Cerebellar nuclear complex (tissue), 1 donor: ENCODE data around the gene SLC4A1AP.
"Not testable (repeated sequence)": the region's sequence is repeated elsewhere in the genome, so short reads cannot be mapped to it uniquely, and the experiment has no call there.

Source experiments
- DNase-seq, 2 experiments: peaks; one replicate each; lab custom pipeline; 2025; lab: John Stamatoyannopoulos, UW

The SLC4A1AP gene, protein sequence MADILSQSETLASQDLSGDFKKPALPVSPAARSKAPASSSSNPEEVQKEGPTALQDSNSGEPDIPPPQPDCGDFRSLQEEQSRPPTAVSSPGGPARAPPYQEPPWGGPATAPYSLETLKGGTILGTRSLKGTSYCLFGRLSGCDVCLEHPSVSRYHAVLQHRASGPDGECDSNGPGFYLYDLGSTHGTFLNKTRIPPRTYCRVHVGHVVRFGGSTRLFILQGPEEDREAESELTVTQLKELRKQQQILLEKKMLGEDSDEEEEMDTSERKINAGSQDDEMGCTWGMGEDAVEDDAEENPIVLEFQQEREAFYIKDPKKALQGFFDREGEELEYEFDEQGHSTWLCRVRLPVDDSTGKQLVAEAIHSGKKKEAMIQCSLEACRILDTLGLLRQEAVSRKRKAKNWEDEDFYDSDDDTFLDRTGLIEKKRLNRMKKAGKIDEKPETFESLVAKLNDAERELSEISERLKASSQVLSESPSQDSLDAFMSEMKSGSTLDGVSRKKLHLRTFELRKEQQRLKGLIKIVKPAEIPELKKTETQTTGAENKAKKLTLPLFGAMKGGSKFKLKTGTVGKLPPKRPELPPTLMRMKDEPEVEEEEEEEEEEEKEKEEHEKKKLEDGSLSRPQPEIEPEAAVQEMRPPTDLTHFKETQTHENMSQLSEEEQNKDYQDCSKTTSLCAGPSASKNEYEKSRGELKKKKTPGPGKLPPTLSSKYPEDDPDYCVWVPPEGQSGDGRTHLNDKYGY

GRCh38 chr2:27663285-27664153, at the start of gene SLC4A1AP, which contains the start of gene SUPT7L:
SLC4A1AP (plus strand) TSS chr2:27663889; CDS start chr2:27663915, 26 bp downstream.
SUPT7L (minus strand) TSS chr2:27663614; CDS start chr2:27662192, 1,422 bp downstream.
- peak in 1 of 2 experiments; percentile 40 for DNase-seq

- DNase-seq: no peak
These were observed 49.7 kb upstream of the SLC4A1AP start for GRCh38 chr2:27613985-27614384.

DNA sequence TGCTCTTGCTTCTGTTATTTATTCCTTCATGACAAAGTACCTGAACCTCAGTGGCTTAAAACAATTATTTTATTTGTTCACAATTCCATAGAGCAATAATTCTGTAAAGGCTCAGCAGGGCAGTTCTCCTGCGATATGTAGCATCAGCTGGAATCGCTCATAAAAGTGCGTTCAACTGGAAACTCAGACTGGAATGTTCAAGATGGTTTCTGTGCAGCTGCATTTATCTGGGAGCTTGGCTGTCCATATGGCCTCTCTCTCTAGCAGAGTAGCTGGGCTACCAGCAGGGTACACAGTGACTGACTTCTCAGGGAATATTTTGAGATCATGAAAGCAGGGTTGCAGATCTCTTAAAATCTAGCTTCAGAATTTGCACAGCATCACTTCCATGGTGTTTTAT, 48.4 kb upstream of the SLC4A1AP start:
- no peak for DNase-seq

DNA sequence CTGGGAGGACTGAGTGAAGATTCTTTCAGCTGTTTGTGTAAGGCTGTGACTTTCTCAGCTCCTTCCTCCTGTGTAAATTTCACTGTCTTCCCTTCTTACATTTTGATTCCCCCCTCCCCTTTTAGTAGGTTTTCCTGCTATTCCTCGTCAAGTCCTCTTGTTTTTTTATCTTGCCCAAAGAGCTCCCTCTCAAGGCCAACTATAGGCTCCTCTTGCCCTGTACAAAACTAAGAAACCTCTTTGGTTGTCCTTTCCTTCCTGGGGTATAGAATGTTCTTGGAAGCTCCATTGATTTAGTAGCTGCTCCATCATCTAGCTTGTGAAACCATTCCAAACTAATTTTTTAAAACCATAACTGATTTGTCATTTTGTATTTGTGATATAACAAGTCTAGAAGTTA, 42.2 kb upstream of the SLC4A1AP start:
- DNase-seq: no peak

GRCh38 chr2:27622921-27623384, 40.7 kb upstream of the SLC4A1AP start:
- no peak for DNase-seq

DNA sequence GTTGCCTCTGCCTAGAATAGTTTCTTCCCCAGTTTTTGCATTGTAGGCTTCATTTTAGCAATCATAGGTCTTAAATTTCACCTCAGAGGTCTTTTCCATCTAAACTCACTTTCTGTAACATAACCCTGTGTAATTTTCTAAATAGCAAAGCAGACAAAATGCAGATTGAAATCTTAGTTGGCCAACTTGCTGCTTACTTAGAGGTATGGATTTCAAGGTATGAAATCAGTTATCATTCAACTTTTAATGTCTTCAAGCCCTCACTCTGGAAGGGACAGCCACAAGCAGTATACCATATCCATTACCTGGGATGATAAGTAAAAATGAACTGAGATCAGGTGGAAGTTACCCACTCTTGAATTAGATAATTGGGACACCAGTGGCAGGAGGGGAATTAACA, 38.7 kb upstream of the SLC4A1AP start:
- no peak for DNase-seq

GRCh38 chr2:27626323-27626722, 37.4 kb upstream of the SLC4A1AP start:
- DNase-seq: not testable (repeated sequence)

- not testable (repeated sequence) for DNase-seq
These were observed 36.8 kb upstream of the SLC4A1AP start for GRCh38 chr2:27626921-27627320.

- DNase-seq: no peak
These were observed 35.5 kb upstream of the SLC4A1AP start for GRCh38 chr2:27627963-27628766.

DNA sequence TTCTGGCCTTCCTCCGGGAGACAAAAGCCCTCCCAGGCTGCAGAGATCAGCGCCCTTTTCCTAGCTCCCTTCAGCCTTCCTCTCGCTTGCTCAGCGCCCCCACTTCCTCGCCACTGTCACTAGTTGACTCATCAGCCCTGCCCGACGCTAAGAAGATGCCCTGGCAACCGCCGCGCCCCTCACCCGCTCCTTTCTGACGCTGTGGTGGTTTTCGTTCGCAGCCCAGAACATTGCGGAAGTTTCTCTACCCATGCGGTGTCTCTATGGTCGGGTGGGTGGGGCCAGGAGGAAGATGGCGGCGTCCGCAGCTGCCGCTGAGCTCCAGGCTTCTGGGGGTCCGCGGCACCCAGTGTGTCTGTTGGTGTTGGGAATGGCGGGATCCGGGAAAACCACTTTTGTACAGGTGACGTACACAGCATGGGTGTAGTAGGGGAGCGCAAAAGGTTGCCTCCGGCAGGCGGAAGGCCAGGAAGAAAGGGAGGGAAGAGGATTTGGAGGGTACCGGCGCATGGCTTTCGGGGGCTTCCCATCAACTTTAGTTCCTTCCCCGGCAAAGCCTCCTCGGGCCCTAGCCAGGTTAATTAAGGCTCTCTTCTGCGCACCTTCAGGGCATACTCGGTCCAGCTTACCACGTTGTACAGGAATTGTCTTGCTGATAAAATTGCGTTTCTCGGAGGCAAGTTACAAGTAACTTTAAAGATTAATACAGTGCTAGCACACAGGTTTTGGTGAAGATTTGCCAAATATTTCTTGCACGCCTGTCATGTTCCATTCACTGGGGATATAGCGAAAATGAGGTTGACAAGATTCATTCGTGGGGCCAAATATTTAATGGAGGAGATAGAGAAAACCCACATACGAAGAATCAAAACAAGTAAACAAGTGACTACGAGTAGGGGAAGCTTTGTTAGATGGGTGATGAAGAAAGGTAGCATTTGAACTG, 34.7 kb upstream of the SLC4A1AP start, which contains the start of the genes CCDC121 and GPN1:
Gene CCDC121, minus strand, starts transcription at position 246 of the 943 bp plus-strand sequence. CDS start 1,213 bp downstream, outside the sequence.
Gene GPN1, plus strand, starts transcription at position 284 of the 943 bp plus-strand sequence. Its CDS starts 9 bp downstream, at position 293.
- peak; percentile 14 to 55 for DNase-seq

DNA sequence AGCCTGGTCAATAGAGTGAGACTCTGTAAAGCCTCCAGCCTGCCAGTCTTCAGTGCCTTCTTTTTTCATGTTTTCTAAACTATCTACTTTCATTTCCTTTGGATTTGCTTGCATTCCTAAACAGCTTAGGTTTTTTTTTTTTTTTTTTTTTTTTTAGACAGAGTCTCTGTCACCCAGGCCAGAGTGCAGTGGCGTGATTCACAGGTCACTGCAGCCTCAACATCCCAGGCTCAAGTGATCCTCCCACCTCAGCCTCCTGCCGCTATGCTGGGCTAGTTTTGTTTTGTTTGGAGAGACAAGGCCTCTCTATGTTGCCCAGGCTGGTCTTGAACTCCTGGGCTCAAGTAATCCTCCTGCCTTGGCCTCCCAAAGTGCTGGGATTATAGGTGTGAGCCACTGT, 33.4 kb upstream of the SLC4A1AP start:
- not testable (repeated sequence) for DNase-seq

DNA sequence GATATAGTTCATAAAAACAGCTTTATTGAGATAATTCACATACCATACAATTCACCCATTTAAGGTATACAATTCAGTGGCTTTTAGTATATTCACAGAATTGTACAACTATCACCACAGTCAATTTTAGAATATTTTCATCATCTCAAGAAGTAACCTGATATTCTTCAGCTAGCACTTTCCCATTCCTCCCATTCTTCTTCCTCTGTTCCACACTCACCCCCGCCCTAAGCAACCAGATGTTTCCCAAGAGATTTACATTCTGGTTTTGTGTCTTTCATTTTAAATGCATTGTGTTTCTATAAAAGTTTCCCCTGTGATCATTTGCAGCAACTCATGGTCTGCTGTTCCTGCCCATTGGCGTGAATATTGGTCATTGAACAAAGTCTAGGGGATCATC, 29.4 kb upstream of the SLC4A1AP start:
- DNase-seq: no peak

DNA sequence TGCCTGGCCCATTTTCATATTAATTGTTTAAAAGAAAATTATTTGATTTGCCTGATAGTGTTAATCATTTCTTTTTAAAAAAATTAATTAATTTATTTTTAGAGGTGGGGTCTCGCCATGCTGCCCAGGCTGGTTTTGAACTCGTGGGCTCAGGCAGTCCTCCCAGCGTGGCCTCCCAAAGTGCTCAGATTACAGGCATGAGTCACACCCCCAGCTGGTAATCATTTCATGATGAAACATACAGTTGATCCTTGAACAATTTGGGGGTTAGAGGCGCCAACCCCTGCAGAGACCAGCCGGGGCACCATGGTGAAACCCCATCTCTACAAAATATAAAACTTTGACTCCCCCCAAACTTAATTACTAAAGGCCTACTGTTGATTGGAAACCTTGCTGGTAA, 26.9 kb upstream of the SLC4A1AP start:
- no peak for DNase-seq

DNA sequence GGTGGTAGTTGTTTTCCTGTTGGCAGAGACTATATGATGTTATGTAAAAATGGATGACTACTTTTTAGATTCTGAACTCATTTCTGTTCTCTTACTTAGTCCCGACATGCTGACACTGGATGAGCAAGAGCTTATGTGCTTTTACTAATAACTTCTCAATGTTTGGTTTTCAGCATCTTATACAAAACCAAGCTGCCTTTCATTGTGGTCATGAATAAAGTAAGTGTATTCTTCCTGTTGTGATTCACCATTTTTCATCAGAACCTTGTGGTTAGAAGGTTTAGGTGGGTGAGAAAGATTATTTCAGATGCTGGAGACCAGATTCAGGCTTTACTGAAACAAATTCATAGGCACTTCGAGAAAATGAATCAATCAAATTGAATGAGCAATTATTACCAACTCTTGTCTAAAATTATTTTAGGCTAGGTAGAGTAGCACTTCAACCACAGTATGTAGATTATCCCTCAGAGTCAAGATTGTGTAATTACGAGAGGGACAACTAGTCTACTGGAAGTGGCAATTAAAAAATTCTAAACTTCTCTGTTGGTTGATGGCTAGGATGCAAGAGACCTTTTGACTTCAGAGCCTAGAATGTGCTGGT, 25.6 kb upstream of the SLC4A1AP start:
- no peak for DNase-seq

GRCh38 chr2:27638709-27639108, 25.0 kb upstream of the SLC4A1AP start:
- no peak for DNase-seq

GRCh38 chr2:27640722-27641245, 22.9 kb upstream of the SLC4A1AP start:
- DNase-seq: no peak

DNA sequence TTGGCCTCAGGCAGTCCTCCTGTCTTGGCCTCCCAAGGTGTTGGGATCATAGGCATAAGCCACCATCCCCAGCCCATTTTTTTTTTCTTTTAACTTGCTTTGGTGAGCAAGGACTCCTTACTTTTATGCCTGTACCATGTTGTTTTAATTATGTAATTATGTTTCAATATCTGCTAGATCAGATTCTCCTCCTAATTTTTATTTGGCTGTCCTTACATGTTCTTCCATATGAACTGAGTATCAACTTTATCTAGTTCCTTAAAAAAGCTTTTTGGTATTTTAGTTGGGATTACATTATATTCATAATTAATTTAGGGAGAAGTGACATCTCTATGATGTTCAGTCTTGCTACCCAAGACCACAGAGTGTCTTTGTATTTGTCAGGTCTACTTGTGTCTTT, 18.5 kb upstream of the SLC4A1AP start:
- DNase-seq: no peak

DNA sequence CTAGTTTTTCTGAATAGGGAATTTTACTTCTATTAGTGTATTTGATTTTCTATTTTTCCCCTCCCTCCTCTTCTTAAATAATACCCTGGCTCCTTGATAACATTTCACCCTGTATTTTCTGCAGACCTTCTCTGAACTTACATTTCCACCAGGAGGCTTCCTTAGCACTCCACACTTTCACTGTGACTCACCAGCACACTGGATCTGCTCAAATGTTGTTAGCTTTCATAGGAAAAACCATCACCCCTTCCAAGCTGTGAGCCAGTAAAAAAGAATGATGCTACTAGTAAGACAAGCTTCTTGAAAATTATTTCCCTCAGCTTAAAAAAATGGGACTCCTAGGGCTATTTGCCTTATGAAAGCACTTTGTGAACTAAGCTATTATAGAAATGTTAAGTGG, 16.4 kb upstream of the SLC4A1AP start:
- DNase-seq: no peak

DNA sequence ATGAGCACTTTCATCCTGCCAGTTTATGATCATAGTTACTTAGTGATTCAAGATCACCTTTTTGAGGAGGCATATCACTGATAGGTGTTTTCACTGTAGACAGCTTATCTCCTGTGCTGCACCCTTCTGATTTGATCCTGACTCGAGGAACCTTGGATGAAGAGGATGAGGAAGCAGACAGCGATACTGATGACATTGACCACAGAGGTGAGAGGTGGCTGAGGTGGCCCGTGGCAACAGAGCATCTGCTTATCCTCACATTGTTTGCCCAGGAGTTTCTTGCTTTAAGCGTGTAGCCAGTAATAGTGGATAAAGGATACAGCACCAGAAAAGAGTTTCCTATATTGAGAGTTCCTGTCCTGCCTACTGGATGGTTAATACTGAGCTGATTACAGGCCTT, 16.0 kb upstream of the SLC4A1AP start:
- DNase-seq: no peak
